Activated CD8-positive, alpha-beta memory T cell treated with anti-CD3 and anti-CD28 coated beads, Interleukin-2, amount 10 ng/mL, durations not matched to agents 7 days and 5 days (primary cell): Measurements from ENCODE around the gene CD7. TPM values are rescaled to one million over a fixed set of nuclear protein-coding genes. Genes with fewer than 3 reads are reported as not detected.

ENCODE experiments used
- ATAC-seq: fragments of 150-1000 bp; cut with Tn5 transposase; one replicate; pipeline ENCODE4 v1.10.0; 2021; ENCODE audit warnings: moderate library complexity
- CTCF ChIA-PET: fragments of 350-600 bp; sonication (Branson Sonifier 250); formaldehyde crosslinking; loops from one replicate; lab custom pipeline; 2021; ENCODE audit warnings: antibody characterized with exemption; lab: Charles Lee
- DNase-seq: peaks from one replicate; pipeline ENCODE4 v3.0.0-alpha.2; 2020
- H3K27ac Mint-ChIP-seq: one replicate; pipeline ENCODE4 v1.8.0; 2021; ENCODE audit warnings: mild to moderate bottlenecking, mixed read lengths
- H3K27me3 Mint-ChIP-seq: one replicate; pipeline ENCODE4 v1.8.0; 2021; ENCODE audit warnings: mixed read lengths
- H3K36me3 Mint-ChIP-seq: one replicate; pipeline ENCODE4 v1.8.0; 2021; ENCODE audit warnings: mild to moderate bottlenecking, mixed read lengths
- H3K4me1 Mint-ChIP-seq: one replicate; pipeline ENCODE4 v1.8.0; 2021; ENCODE audit warnings: mixed read lengths
- H3K4me3 Mint-ChIP-seq: one replicate; pipeline ENCODE4 v1.8.0; 2021; ENCODE audit warnings: mild to moderate bottlenecking, moderate library complexity, mixed read lengths
- H3K9me3 Mint-ChIP-seq: one replicate; pipeline ENCODE4 v1.8.0; 2022; ENCODE audit warnings: low read depth, mixed read lengths
- total RNA-seq, 2 experiments: library from RNA; stranded (reverse); gene quantifications; one replicate each; pipeline ENCODE4 v1.2.3, GENCODE V29; 2021

Gene CD7
- total RNA-seq, 2 experiments from 2014 or later, result 307 to 417 TPM

GRCh38 chr17:82342361-82343079 lies 25.1 kb upstream of the CD7 start:
- Mint-ChIP-seq H3K4me1 (peaks cover 6% of the 10 kb centered on the region), H3K27ac (no peak overlapping the region), H3K9me3 (no peaks in the 10 kb centered on the region), H3K4me3 (no peak overlapping the region), H3K36me3 (no peaks in the 10 kb centered on the region), H3K27me3 (peaks cover 12% of the 10 kb centered on the region)
- DNase-seq, result no peak
- CTCF ChIA-PET, result no interaction called here
- no peak for ATAC-seq

- DNase-seq, result no peak
- Mint-ChIP-seq H3K9me3 (no peaks in the 10 kb centered on the region), H3K27me3 (peaks cover 7% of the 10 kb centered on the region), H3K4me1 (peaks cover 14% of the 10 kb centered on the region), H3K36me3 (no peaks in the 10 kb centered on the region), H3K27ac (no peak overlapping the region), H3K4me3 (no peak overlapping the region)
- ATAC-seq, result no peak
- CTCF ChIA-PET, result no interaction called here
Observed at GRCh38 chr17:82339634-82340580, 22.5 kb upstream of the CD7 start.

GRCh38 chr17:82338858-82339633 lies 21.6 kb upstream of the CD7 start:
- peaks cover 7% of the 10 kb centered on the region for H3K27me3 Mint-ChIP-seq
- CTCF ChIA-PET, result interaction anchor here (0.7 to 1.7 kb wide), 4 partner anchors 33 to 161 kb away, joined by 3 to 5 read pairs (median 4); no protein-coding TSS in a partner anchor

GRCh38 chr17:82334622-82335394 lies 17.4 kb upstream of the CD7 start:
- no peaks in the 10 kb centered on the region for H3K9me3 Mint-ChIP-seq
- DNase-seq, result no peak
- peak; percentile 50 for ATAC-seq
- H3K27ac Mint-ChIP-seq, result peak overlapping the region; percentile 97
- H3K27me3 Mint-ChIP-seq, result peaks cover 26% of the 10 kb centered on the region
- H3K36me3 Mint-ChIP-seq, result no peaks in the 10 kb centered on the region
- CTCF ChIA-PET, result interaction anchor here (1.1 to 3.0 kb wide), 6 partner anchors 14 to 304 kb away, joined by 3 to 15 read pairs (median 7); partner anchors contain the start of gene CD7
- H3K4me3 Mint-ChIP-seq, result peak overlapping the region; percentile 81
- peaks cover 26% of the 10 kb centered on the region for H3K4me1 Mint-ChIP-seq

More at GRCh38 chr17:82338858-82339633, 21.6 kb upstream of the CD7 start:
- no peak for DNase-seq
- H3K4me3 Mint-ChIP-seq, result no peak overlapping the region
- H3K36me3 Mint-ChIP-seq, result no peaks in the 10 kb centered on the region
- peak overlapping the region; percentile 13 for H3K27ac Mint-ChIP-seq
- no peaks in the 10 kb centered on the region for H3K9me3 Mint-ChIP-seq
- ATAC-seq, result no peak
- H3K4me1 Mint-ChIP-seq, result peaks cover 21% of the 10 kb centered on the region

GRCh38 chr17:82334204-82334621 lies 16.8 kb upstream of the CD7 start:
- Mint-ChIP-seq H3K27me3 (peaks cover 24% of the 10 kb centered on the region), H3K4me1 (peaks cover 26% of the 10 kb centered on the region), H3K4me3 (peak overlapping the region; percentile 81), H3K27ac (peak overlapping the region; percentile 97), H3K9me3 (no peaks in the 10 kb centered on the region), H3K36me3 (no peaks in the 10 kb centered on the region)
- DNase-seq (no peak), ATAC-seq (no peak)
- CTCF ChIA-PET, result interaction anchor here (1.1 to 3.0 kb wide), 7 partner anchors 12 to 304 kb away, joined by 3 to 15 read pairs (median 6); partner anchors contain the start of gene CD7

- peak within 1 kb of the TSS; percentile 97 for H3K27ac Mint-ChIP-seq
- H3K27me3 Mint-ChIP-seq, result peaks cover 24% of the 10 kb centered on the region
- no peak for DNase-seq
- H3K36me3 Mint-ChIP-seq, result no peaks in the 10 kb centered on the region
- peak within 1 kb of the TSS; percentile 81 for H3K4me3 Mint-ChIP-seq
- H3K9me3 Mint-ChIP-seq, result no peaks in the 10 kb centered on the region
- CTCF ChIA-PET, result interaction anchor here (0.8 to 3.0 kb wide), 12 partner anchors 11 to 128 kb away, joined by 3 to 15 read pairs (median 4); partner anchors contain the start of gene CD7
- peaks cover 26% of the 10 kb centered on the region for H3K4me1 Mint-ChIP-seq
- ATAC-seq, result peak; percentile 20
Observed at GRCh38 chr17:82333279-82334171, 16.1 kb upstream of the CD7 start, which contains the start of gene SECTM1. SECTM1 (minus strand) TSS chr17:82333766; CDS start chr17:82327240, 6,526 bp downstream.

GRCh38 chr17:82332669-82333278 lies 15.4 kb upstream of the CD7 start:
- DNase-seq (no peak), ATAC-seq (peak; percentile 40)
- H3K4me3 Mint-ChIP-seq, result peak overlapping the region; percentile 58
- no peaks in the 10 kb centered on the region for H3K9me3 Mint-ChIP-seq
- peaks cover 24% of the 10 kb centered on the region for H3K27me3 Mint-ChIP-seq
- H3K36me3 Mint-ChIP-seq, result no peaks in the 10 kb centered on the region
- CTCF ChIA-PET, result interaction anchor here (0.8 to 3.0 kb wide), 12 partner anchors 10 to 127 kb away, joined by 3 to 15 read pairs (median 4); partner anchors contain the start of gene CD7
- peak overlapping the region; percentile 28 for H3K27ac Mint-ChIP-seq
- peaks cover 26% of the 10 kb centered on the region for H3K4me1 Mint-ChIP-seq

GRCh38 chr17:82331345-82331939 lies 14.0 kb upstream of the CD7 start:
- Mint-ChIP-seq H3K27me3 (peaks cover 24% of the 10 kb centered on the region), H3K9me3 (no peaks in the 10 kb centered on the region), H3K4me3 (no peak overlapping the region), H3K4me1 (peaks cover 24% of the 10 kb centered on the region), H3K36me3 (no peaks in the 10 kb centered on the region), H3K27ac (no peak overlapping the region)
- CTCF ChIA-PET, result interaction anchor here (0.8 to 1.1 kb wide), 4 partner anchors 10 to 48 kb away, joined by 3 to 4 read pairs (median 3); no protein-coding TSS in a partner anchor
- no peak for ATAC-seq
- DNase-seq, result no peak

GRCh38 chr17:82330322-82331239 lies 13.2 kb upstream of the CD7 start:
- peaks cover 24% of the 10 kb centered on the region for H3K27me3 Mint-ChIP-seq
- CTCF ChIA-PET, result interaction anchor here (0.8 to 1.2 kb wide), 5 partner anchors 10 to 47 kb away, joined by 3 to 4 read pairs (median 3); no protein-coding TSS in a partner anchor
- H3K36me3 Mint-ChIP-seq, result no peaks in the 10 kb centered on the region
- no peaks in the 10 kb centered on the region for H3K9me3 Mint-ChIP-seq
- no peak overlapping the region for H3K4me3 Mint-ChIP-seq
- H3K4me1 Mint-ChIP-seq, result peaks cover 18% of the 10 kb centered on the region
- DNase-seq (no peak), ATAC-seq (no peak)
- H3K27ac Mint-ChIP-seq, result no peak overlapping the region
